Hepatocyte (in vitro differentiated cells): ENCODE data around the gene HSPA4L. TPM values are rescaled to one million over a fixed set of nuclear protein-coding genes. Genes with fewer than 3 reads are reported as not detected.

ENCODE experiments used
- DNase-seq: peaks from one replicate; pipeline ENCODE4 v3.0.0-alpha.2; 2016; ENCODE audit warnings: low spot score
- H2AFZ ChIP-seq: fragments of 200-600 bp; sonication (generic); 2 replicates; pipeline ENCODE4 v1.6.0; 2016; ENCODE audit warnings: antibody characterized with exemption, mild to moderate bottlenecking
- H3K27ac ChIP-seq: fragments of 200-600 bp; sonication (generic); 2 replicates; pipeline ENCODE4 v1.5.1; 2016; ENCODE audit warnings: mild to moderate bottlenecking
- H3K27me3 ChIP-seq: fragments of 200-600 bp; sonication (generic); 2 replicates; pipeline ENCODE4 v1.6.1; 2016
- H3K36me3 ChIP-seq: fragments of 200-600 bp; sonication (generic); replicated peaks from 2 replicates; pipeline ENCODE4 v1.5.1; 2016; ENCODE audit warnings: low read depth; ENCODE audit not compliant: insufficient read depth
- H3K4me1 ChIP-seq: fragments of 200-600 bp; sonication (generic); 2 replicates; pipeline ENCODE4 v1.5.1; 2016; ENCODE audit warnings: mild to moderate bottlenecking, moderate library complexity; ENCODE audit not compliant: insufficient read depth
- H3K4me2 ChIP-seq: fragments of 200-600 bp; sonication (generic); 2 replicates; pipeline ENCODE4 v1.6.0; 2016
- H3K4me3 ChIP-seq: fragments of 200-600 bp; sonication (generic); 2 replicates; pipeline ENCODE4 v1.5.1; 2016; ENCODE audit warnings: mild to moderate bottlenecking
- H3K79me2 ChIP-seq: fragments of 200-600 bp; sonication (generic); 2 replicates; pipeline ENCODE4 v1.6.0; 2017; ENCODE audit warnings: mild to moderate bottlenecking
- H3K9me2 ChIP-seq: fragments of 200-600 bp; sonication (generic); replicated peaks from 2 replicates; pipeline ENCODE4 v1.6.0; 2017; ENCODE audit warnings: mild to moderate bottlenecking; ENCODE audit not compliant: insufficient read depth
- H3K9me3 ChIP-seq: fragments of 200-600 bp; sonication (generic); 2 replicates; pipeline ENCODE4 v1.5.1; 2016; ENCODE audit warnings: low read depth, mild to moderate bottlenecking
- H4K20me1 ChIP-seq: fragments of 200-600 bp; sonication (generic); 2 replicates; pipeline ENCODE4 v1.6.0; 2016; ENCODE audit warnings: mild to moderate bottlenecking; ENCODE audit not compliant: insufficient read depth, poor library complexity, severe bottlenecking
- EZH2 ChIP-seq: fragments of 200-600 bp; sonication (generic); IDR thresholded peaks from 2 replicates; pipeline ENCODE4 v1.6.1; 2016; ENCODE audit warnings: antibody characterized with exemption, mild to moderate bottlenecking, borderline replicate concordance
- EZH2phosphoT487 ChIP-seq: fragments of 200-600 bp; sonication (generic); IDR thresholded peaks from one replicate; pipeline ENCODE4 v1.6.1; 2018; ENCODE audit warnings: antibody characterized with exemption, mild to moderate bottlenecking, low read depth, moderate library complexity; ENCODE audit not compliant: unreplicated experiment, severe bottlenecking
- WGBS: methylation state at CpG from one replicate; pipeline ENCODE4 v1.1.6; 2016; ENCODE audit warnings: low lambda C conversion rate; ENCODE audit errors: missing lambda C conversion rate; 5-methylcytosine and 5-hydroxymethylcytosine counted together
- polyA plus RNA-seq: library from polyadenylated mRNA; unstranded; fragments of >200 nt; fragmentation: Nextera tagmentation; extraction: Ambion mirVana; gene quantifications from 2 replicates; pipeline ENCODE4 v1.2.1, GENCODE V29; 2016
- total RNA-seq: library from RNA; depleted of rRNA; stranded (reverse); fragments of >200 nt; gene quantifications from 2 replicates; pipeline ENCODE4 v1.2.3, GENCODE V29; 2014
- TF ChIP-seq, protein P1 (sequence below): fragments of 200-600 bp; sonication (generic); IDR thresholded peaks from 2 replicates; pipeline ENCODE4 v1.5.1; 2016; ENCODE audit warnings: antibody characterized with exemption, mild to moderate bottlenecking; ENCODE audit not compliant: poor library complexity

The HSPA4L gene
- total and polyA plus RNA-seq, 2 experiments from 2014 or later: 1.7 to 2.7 TPM

DNA sequence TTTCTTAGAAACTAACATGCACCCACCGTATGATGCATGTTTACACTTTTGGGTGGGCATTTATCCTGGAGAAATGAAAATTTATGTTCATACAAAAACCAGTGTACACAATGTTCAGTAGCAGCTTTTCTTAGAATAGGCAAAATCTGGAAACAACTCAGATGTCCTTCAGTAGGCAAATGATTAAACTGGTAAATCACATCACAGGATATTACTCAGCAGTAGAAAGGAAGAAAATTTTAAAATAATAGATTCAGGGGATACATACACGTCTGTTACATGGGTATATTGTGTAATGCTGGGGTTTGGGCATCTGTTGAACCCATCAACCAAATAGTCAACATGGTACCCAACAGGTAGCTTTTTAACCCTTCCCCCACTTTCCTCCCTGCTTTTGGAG is 25.2 kb upstream of the HSPA4L start:
- H3K9me3 ChIP-seq: no peaks in the 10 kb centered on the region
- H3K9me2 ChIP-seq: no peaks in the 10 kb centered on the region
- H3K4me1 ChIP-seq: no peaks in the 10 kb centered on the region
- no peak overlapping the region for H3K4me2 ChIP-seq
- H3K4me3 ChIP-seq: no peak overlapping the region
- H4K20me1 ChIP-seq: no peaks in the 10 kb centered on the region
- TF ChIP-seq EZH2phosphoT487 (no peak), EZH2 (no peak)
- TF ChIP-seq, protein P1, sequence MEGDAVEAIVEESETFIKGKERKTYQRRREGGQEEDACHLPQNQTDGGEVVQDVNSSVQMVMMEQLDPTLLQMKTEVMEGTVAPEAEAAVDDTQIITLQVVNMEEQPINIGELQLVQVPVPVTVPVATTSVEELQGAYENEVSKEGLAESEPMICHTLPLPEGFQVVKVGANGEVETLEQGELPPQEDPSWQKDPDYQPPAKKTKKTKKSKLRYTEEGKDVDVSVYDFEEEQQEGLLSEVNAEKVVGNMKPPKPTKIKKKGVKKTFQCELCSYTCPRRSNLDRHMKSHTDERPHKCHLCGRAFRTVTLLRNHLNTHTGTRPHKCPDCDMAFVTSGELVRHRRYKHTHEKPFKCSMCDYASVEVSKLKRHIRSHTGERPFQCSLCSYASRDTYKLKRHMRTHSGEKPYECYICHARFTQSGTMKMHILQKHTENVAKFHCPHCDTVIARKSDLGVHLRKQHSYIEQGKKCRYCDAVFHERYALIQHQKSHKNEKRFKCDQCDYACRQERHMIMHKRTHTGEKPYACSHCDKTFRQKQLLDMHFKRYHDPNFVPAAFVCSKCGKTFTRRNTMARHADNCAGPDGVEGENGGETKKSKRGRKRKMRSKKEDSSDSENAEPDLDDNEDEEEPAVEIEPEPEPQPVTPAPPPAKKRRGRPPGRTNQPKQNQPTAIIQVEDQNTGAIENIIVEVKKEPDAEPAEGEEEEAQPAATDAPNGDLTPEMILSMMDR: no peak
- H3K36me3 ChIP-seq: no peaks in the 10 kb centered on the region
- no peak overlapping the region for H2AFZ ChIP-seq
- 69% methylated on average over 2 of the region's 2 CpGs for WGBS
- H3K27me3 ChIP-seq: no peaks in the 10 kb centered on the region
- no peak overlapping the region for H3K27ac ChIP-seq
- H3K79me2 ChIP-seq: no peaks in the 10 kb centered on the region
- DNase-seq: no peak

DNA sequence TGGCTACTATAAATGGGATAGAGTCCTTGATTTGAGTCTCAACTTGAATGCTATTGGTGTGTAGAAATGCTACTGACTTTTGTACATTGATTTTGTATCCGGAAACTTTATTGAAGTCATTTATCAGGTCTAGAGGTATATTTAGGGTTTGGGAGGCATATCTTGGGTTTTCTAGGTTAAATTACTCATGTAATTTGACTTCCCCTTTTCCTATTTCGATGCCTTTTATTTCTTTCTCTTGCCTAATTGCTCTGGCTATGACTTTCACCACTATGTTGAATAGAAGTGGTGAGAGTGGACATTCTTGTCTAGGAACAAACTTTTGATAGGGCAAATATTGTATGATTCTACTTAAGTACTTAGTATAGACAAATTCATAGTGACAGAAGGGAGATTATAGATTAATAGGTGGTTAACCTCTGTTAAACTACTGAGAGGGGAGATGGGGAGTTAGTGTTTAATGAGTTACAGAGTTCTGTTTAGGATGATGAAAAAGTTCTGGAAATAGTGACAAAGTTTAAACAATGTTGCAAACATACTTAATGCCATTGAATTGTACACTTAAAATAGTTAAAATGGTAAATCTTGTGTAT is 22.8 kb upstream of the HSPA4L start:
- Histone ChIP-seq H4K20me1 (no peaks in the 10 kb centered on the region), H2AFZ (no peak overlapping the region), H3K27me3 (no peaks in the 10 kb centered on the region), H3K9me2 (no peaks in the 10 kb centered on the region), H3K4me2 (no peak overlapping the region), H3K4me1 (no peaks in the 10 kb centered on the region), H3K36me3 (no peaks in the 10 kb centered on the region), H3K27ac (no peak overlapping the region), H3K4me3 (no peak overlapping the region), H3K79me2 (no peaks in the 10 kb centered on the region), H3K9me3 (no peaks in the 10 kb centered on the region)
- 83% methylated on average over 2 of the region's 2 CpGs for WGBS
- TF ChIP-seq EZH2 (no peak), EZH2phosphoT487 (no peak)
- TF ChIP-seq, protein P1: no peak
- DNase-seq: no peak

DNA sequence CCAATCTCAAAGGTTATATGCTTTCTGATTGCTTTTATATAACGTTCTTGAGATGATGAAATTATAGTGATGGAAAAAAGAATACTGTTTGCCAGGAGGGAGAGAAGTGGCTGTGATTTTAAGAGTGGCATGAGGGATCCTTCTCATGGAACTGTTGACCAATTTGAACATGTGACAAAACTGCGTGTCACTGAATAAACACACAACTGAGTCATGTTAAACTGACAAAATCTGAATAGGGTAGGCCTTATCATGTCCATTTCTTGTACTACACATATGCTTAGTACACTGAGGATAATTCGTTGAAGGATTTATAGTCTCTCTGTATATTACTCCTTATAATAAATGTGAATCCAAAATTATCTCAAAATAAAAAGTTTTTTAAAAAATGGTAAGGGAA is 22.2 kb upstream of the HSPA4L start:
- no peaks in the 10 kb centered on the region for H3K79me2 ChIP-seq
- no peaks in the 10 kb centered on the region for H3K9me2 ChIP-seq
- H3K4me3 ChIP-seq: no peak overlapping the region
- no peaks in the 10 kb centered on the region for H3K4me1 ChIP-seq
- no peaks in the 10 kb centered on the region for H3K36me3 ChIP-seq
- H3K4me2 ChIP-seq: no peak overlapping the region
- no peaks in the 10 kb centered on the region for H4K20me1 ChIP-seq
- WGBS: 80% methylated on average over 3 of the region's 3 CpGs
- no peak overlapping the region for H3K27ac ChIP-seq
- H2AFZ ChIP-seq: no peak overlapping the region
- TF ChIP-seq EZH2phosphoT487 (no peak), EZH2 (no peak)
- TF ChIP-seq, protein P1: no peak
- DNase-seq: no peak
- no peaks in the 10 kb centered on the region for H3K9me3 ChIP-seq
- H3K27me3 ChIP-seq: no peaks in the 10 kb centered on the region
